Gastrocnemius medialis (tissue), 4 donors: ENCODE results near the gene TPCN1.

ENCODE experiments used
- POLR2A ChIP-seq, 2 donors: fragments of 450-650 bp; IDR thresholded peaks; one replicate each; pipeline ENCODE4 v1.6.1; 2017; ENCODE audit warnings: antibody characterized with exemption in 2 of 2, mild to moderate bottlenecking in 2 of 2, moderate library complexity in 2 of 2
- TF ChIP-seq, protein P1 (sequence below), 5 experiments: fragments of 450-650 bp in 3 of 5; fragments of 200-600 bp in 2 of 5; sonication (generic) in 2 of 5; IDR thresholded peaks in 4 of 5; conservative IDR thresholded peaks in 1 of 5; 1 replicate in 4 of 5; 2 replicates in 1 of 5; pipeline ENCODE4 v1.5.1; 2016 to 2019; ENCODE audit warnings: antibody characterized with exemption in 5 of 5, mild to moderate bottlenecking in 3 of 5, moderate library complexity in 3 of 5

DNA sequence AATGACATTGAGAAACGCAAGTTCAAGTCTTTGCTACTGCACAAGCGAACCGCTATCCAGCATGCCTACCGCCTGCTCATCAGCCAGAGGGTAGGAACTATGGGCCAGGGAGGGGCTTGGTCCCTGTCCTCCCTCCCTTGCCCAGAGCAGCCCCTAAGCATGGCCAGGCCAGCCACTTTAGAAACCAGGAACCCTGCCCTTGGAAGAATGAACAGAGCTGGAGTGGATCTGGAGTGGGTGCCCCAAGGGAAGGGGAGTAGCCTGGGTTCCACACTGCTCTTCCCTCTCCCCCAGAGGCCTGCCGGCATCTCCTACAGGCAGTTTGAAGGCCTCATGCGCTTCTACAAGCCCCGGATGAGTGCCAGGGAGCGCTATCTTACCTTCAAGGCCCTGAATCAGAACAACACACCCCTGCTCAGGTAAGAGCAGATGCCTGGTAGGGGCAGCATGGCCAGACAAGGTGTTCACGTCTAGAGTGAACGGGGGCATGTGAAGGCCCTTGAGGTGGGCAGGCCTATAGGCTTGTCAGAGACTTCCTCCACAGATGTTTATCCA lies 55.8 kb downstream of the TPCN1 start:
- TF ChIP-seq, protein P1, sequence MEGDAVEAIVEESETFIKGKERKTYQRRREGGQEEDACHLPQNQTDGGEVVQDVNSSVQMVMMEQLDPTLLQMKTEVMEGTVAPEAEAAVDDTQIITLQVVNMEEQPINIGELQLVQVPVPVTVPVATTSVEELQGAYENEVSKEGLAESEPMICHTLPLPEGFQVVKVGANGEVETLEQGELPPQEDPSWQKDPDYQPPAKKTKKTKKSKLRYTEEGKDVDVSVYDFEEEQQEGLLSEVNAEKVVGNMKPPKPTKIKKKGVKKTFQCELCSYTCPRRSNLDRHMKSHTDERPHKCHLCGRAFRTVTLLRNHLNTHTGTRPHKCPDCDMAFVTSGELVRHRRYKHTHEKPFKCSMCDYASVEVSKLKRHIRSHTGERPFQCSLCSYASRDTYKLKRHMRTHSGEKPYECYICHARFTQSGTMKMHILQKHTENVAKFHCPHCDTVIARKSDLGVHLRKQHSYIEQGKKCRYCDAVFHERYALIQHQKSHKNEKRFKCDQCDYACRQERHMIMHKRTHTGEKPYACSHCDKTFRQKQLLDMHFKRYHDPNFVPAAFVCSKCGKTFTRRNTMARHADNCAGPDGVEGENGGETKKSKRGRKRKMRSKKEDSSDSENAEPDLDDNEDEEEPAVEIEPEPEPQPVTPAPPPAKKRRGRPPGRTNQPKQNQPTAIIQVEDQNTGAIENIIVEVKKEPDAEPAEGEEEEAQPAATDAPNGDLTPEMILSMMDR (IDR thresholded peaks at IDR 0.05 in 4 of 5, conservative IDR thresholded peaks at IDR 0.05 in 1 of 5) = no peak
- TF ChIP-seq POLR2A (IDR thresholded peaks at IDR 0.05) = no peak
